K562 (cell line): ENCODE measurements around the gene TEX50. TPM values are rescaled to one million over a fixed set of nuclear protein-coding genes. Genes with fewer than 3 reads are reported as not detected.

Experiments
- CEBPZ ChIP-seq: fragments of 150-350 bp; IDR thresholded peaks from 2 replicates; pipeline ENCODE4 v1.6.1; 2014; ENCODE audit warnings: low read depth, mild to moderate bottlenecking, low read length, borderline replicate concordance
- CREM ChIP-seq: IDR thresholded peaks from 2 replicates; pipeline ENCODE4 v1.6.1; 2014; ENCODE audit warnings: antibody characterized with exemption, low read depth
- FOXJ3 ChIP-seq: sonication (generic); formaldehyde crosslinking; IDR thresholded peaks from 2 replicates; pipeline ENCODE4 v1.4.0; 2020; ENCODE audit warnings: mild to moderate bottlenecking, missing genetic modification reagents
- HDAC3 ChIP-seq: fragments of 450-650 bp; IDR thresholded peaks from 2 replicates; pipeline ENCODE4 v1.6.1; 2018; ENCODE audit warnings: borderline replicate concordance, mild to moderate bottlenecking, moderate library complexity; ENCODE audit not compliant: partially characterized antibody
- HINFP ChIP-seq: fragments of 450-650 bp; conservative IDR thresholded peaks from 2 replicates; pipeline ENCODE4 v1.6.1; 2016; ENCODE audit warnings: missing genetic modification characterization, low read depth, mild to moderate bottlenecking, control low read depth, missing compliant biosample characterization
- HMG20A ChIP-seq: fragments of 450-650 bp; formaldehyde crosslinking; conservative IDR thresholded peaks from 2 replicates; pipeline ENCODE4 v1.4.0; 2020; ENCODE audit warnings: mild to moderate bottlenecking, mixed read lengths
- MTA1 ChIP-seq: fragments of 450-650 bp; IDR thresholded peaks from 2 replicates; pipeline ENCODE4 v1.6.1; 2017; ENCODE audit warnings: borderline replicate concordance
- TAF9B ChIP-seq: fragments of 450-650 bp; IDR thresholded peaks from 2 replicates; pipeline ENCODE4 v1.6.1; 2018; ENCODE audit warnings: mild to moderate bottlenecking; ENCODE audit not compliant: partially characterized antibody
- ZNF143 ChIP-seq: sonication (generic); formaldehyde crosslinking; IDR thresholded peaks from 2 replicates; pipeline ENCODE4 v1.9.0; 2022; ENCODE audit warnings: mild to moderate bottlenecking, missing genetic modification reagents
- ZNF77 ChIP-seq: fragments of 250-450 bp; sonication (Bioruptor Pico); IDR thresholded peaks from 2 replicates; pipeline ENCODE4 v1.5.0; 2020
- polyA plus RNA-seq, 8 experiments: library from polyadenylated mRNA; depleted of rRNA in 4 of 8; stranded (reverse) in 5 of 8; unstranded in 3 of 8; fragments of >200 nt; fragmentation: Nextera tagmentation in 2 of 8; fragmentation: Illumina TruSeq in 1 of 8; extraction: Ambion mirVana in 2 of 8; extraction: Trizol in 1 of 8; gene quantifications; 2 replicates each; pipeline versions ENCODE4 v1.2.1 to v1.2.3, GENCODE V29; 2011 to 2014; ENCODE audit warnings: inconsistent platforms in 1 of 8, missing spikeins in 1 of 8
- total RNA-seq, 7 experiments: library from RNA; depleted of rRNA in 6 of 7; stranded (reverse); fragments of >200 nt in 6 of 7; fragmentation: Illumina TruSeq in 2 of 7; extraction: Trizol in 2 of 7; gene quantifications; 2 replicates each; pipeline versions ENCODE4 v1.2.1 to v1.2.3, GENCODE V29; 2011 to 2021; ENCODE audit warnings: low replicate concordance in 1 of 7
- TF ChIP-seq, protein P1 (sequence below): fragments of 450-650 bp; IDR thresholded peaks from 2 replicates; pipeline ENCODE4 v1.6.1; 2016; ENCODE audit warnings: low read depth
- TF ChIP-seq, protein P2 (sequence below): fragments of 250-450 bp; sonication (Bioruptor Pico); IDR thresholded peaks from 2 replicates; pipeline ENCODE4 v1.5.0; 2020; ENCODE audit warnings: mild to moderate bottlenecking, borderline replicate concordance

The TEX50 gene
- total and polyA plus RNA-seq, 9 of the 15 experiments (the other 6 are each of a cell fraction or from before 2014, with no cell fraction given), result not detected

GRCh38 chr1:173601588-173601987 lies 33.5 kb upstream of the TEX50 start (continued):
- TF ChIP-seq, protein P1, sequence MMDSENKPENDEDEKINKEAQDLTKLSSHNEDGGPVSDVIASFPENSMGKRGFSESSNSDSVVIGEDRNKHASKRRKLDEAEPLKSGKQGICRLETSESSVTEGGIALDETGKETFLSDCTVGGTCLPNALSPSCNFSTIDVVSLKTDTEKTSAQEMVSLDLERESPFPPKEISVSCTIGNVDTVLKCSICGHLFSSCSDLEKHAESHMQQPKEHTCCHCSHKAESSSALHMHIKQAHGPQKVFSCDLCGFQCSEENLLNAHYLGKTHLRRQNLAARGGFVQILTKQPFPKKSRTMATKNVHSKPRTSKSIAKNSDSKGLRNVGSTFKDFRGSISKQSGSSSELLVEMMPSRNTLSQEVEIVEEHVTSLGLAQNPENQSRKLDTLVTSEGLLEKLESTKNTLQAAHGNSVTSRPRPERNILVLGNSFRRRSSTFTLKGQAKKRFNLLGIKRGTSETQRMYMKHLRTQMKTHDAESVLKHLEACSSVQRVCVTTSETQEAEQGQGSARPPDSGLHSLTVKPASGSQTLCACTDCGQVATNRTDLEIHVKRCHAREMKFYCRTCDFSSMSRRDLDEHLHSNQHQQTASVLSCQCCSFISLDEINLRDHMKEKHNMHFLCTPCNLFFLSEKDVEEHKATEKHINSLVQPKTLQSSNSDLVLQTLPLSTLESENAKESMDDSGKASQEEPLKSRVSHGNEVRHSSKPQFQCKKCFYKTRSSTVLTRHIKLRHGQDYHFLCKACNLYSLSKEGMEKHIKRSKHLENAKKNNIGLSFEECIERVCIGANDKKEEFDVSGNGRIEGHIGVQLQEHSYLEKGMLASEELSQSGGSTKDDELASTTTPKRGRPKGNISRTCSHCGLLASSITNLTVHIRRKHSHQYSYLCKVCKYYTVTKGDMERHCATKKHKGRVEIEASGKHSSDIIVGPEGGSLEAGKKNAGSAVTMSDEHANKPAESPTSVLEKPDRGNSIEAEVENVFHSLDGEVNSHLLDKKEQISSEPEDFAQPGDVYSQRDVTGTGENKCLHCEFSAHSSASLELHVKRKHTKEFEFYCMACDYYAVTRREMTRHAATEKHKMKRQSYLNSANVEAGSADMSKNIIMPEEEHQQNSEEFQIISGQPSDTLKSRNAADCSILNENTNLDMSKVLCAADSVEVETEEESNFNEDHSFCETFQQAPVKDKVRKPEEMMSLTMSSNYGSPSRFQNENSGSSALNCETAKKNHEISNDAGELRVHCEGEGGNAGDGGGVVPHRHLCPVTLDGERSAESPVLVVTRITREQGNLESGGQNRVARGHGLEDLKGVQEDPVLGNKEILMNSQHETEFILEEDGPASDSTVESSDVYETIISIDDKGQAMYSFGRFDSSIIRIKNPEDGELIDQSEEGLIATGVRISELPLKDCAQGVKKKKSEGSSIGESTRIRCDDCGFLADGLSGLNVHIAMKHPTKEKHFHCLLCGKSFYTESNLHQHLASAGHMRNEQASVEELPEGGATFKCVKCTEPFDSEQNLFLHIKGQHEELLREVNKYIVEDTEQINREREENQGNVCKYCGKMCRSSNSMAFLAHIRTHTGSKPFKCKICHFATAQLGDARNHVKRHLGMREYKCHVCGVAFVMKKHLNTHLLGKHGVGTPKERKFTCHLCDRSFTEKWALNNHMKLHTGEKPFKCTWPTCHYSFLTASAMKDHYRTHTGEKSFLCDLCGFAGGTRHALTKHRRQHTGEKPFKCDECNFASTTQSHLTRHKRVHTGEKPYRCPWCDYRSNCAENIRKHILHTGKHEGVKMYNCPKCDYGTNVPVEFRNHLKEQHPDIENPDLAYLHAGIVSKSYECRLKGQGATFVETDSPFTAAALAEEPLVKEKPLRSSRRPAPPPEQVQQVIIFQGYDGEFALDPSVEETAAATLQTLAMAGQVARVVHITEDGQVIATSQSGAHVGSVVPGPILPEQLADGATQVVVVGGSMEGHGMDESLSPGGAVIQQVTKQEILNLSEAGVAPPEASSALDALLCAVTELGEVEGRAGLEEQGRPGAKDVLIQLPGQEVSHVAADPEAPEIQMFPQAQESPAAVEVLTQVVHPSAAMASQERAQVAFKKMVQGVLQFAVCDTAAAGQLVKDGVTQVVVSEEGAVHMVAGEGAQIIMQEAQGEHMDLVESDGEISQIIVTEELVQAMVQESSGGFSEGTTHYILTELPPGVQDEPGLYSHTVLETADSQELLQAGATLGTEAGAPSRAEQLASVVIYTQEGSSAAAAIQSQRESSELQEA, result no peak
- no peak for TF ChIP-seq ZNF77 (CRISPR knock-in tag)
- no peak for TF ChIP-seq HINFP (tag)
- TF ChIP-seq ZNF143 (CRISPR knock-in tag), result no peak
- TF ChIP-seq FOXJ3 (CRISPR knock-in tag), result no peak
- no peak for TF ChIP-seq HMG20A (CRISPR knock-in tag)
- TF ChIP-seq HDAC3, result no peak
- TF ChIP-seq MTA1, result no peak
- TF ChIP-seq TAF9B, result no peak
- no peak for TF ChIP-seq CEBPZ
- TF ChIP-seq, protein P2, sequence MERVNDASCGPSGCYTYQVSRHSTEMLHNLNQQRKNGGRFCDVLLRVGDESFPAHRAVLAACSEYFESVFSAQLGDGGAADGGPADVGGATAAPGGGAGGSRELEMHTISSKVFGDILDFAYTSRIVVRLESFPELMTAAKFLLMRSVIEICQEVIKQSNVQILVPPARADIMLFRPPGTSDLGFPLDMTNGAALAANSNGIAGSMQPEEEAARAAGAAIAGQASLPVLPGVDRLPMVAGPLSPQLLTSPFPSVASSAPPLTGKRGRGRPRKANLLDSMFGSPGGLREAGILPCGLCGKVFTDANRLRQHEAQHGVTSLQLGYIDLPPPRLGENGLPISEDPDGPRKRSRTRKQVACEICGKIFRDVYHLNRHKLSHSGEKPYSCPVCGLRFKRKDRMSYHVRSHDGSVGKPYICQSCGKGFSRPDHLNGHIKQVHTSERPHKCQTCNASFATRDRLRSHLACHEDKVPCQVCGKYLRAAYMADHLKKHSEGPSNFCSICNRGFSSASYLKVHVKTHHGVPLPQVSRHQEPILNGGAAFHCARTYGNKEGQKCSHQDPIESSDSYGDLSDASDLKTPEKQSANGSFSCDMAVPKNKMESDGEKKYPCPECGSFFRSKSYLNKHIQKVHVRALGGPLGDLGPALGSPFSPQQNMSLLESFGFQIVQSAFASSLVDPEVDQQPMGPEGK, result no peak
- TF ChIP-seq CREM, result no peak
- TF ChIP-seq, all 486 proteins: peak for 0
